Caco-2 (cell line): Measurements from ENCODE around the gene B3GNT9. TPM values are rescaled to one million over a fixed set of nuclear protein-coding genes. Genes with fewer than 3 reads are reported as not detected.
"Not testable (repeated sequence)": the region's sequence is repeated elsewhere in the genome, so short reads cannot be mapped to it uniquely, and the experiment has no call there.

ENCODE experiments used
- BruUV-seq: library from RNA; stranded (reverse); fragments of 400-500 nt; replicated peaks from 2 replicates; lab custom pipeline; 2021; lab: Mats Ljungman, UMichigan
- CTCF ChIA-PET: fragments of 300-600 bp; sonication (Branson Sonifier 250); formaldehyde crosslinking; loops from one replicate; lab custom pipeline; 2022; ENCODE audit warnings: antibody characterized with exemption; lab: Charles Lee
- POLR2A ChIA-PET: fragments of 300-600 bp; sonication (Branson Sonifier 250); formaldehyde crosslinking; loops from one replicate; lab custom pipeline; 2022; ENCODE audit warnings: antibody characterized with exemption; lab: Charles Lee
- DNase-seq, 2 experiments: peaks; one replicate each; pipeline versions ENCODE4 v3.0.0 to v3.0.0-alpha.2; 2020 to 2022
- H3K27me3 ChIP-seq: replicated peaks from 2 replicates; pipeline ENCODE4 v1.6.0; 2011; ENCODE audit warnings: low read length; ENCODE audit not compliant: control insufficient read depth, insufficient read depth
- H3K36me3 ChIP-seq: 2 replicates; pipeline ENCODE4 v1.5.1; 2011; ENCODE audit warnings: low read length; ENCODE audit not compliant: control insufficient read depth, insufficient read depth
- H3K4me1 ChIP-seq: fragments of 250-450 bp; sonication (Bioruptor Pico); 2 replicates; pipeline ENCODE4 v1.5.1; 2020; ENCODE audit warnings: mild to moderate bottlenecking
- H3K4me3 ChIP-seq: 2 replicates; pipeline ENCODE4 v1.5.1; 2011; ENCODE audit warnings: low read depth, mild to moderate bottlenecking, control low read depth, low read length
- H3K9me3 ChIP-seq: fragments of 250-450 bp; sonication (Bioruptor Pico); 2 replicates; pipeline ENCODE4 v1.5.1; 2020; ENCODE audit warnings: mild to moderate bottlenecking, moderate library complexity
- H3K27ac Mint-ChIP-seq: one replicate; pipeline ENCODE4 v1.8.0; 2022; ENCODE audit warnings: mixed read lengths; ENCODE audit not compliant: unreplicated experiment
- H3K27me3 Mint-ChIP-seq: one replicate; pipeline ENCODE4 v1.8.0; 2022; ENCODE audit warnings: mixed read lengths; ENCODE audit not compliant: insufficient read depth, unreplicated experiment
- H3K36me3 Mint-ChIP-seq: one replicate; pipeline ENCODE4 v1.8.0; 2022; ENCODE audit warnings: mild to moderate bottlenecking, mixed read lengths; ENCODE audit not compliant: insufficient read depth, unreplicated experiment
- H3K4me1 Mint-ChIP-seq: one replicate; pipeline ENCODE4 v1.8.0; 2022; ENCODE audit warnings: low read depth, mixed read lengths; ENCODE audit not compliant: unreplicated experiment
- H3K4me3 Mint-ChIP-seq: one replicate; pipeline ENCODE4 v1.8.0; 2022; ENCODE audit warnings: mild to moderate bottlenecking, moderate library complexity, mixed read lengths; ENCODE audit not compliant: unreplicated experiment
- H3K9me3 Mint-ChIP-seq: one replicate; pipeline ENCODE4 v1.8.0; 2022; ENCODE audit warnings: mixed read lengths; ENCODE audit not compliant: unreplicated experiment
- CTCF ChIP-seq, 2 experiments: fragments of 200-600 bp in 1 of 2; IDR thresholded peaks; 1 replicate in 1 of 2; 2 replicates in 1 of 2; pipeline versions ENCODE4 v1.5.1 to v1.8.0; 2011 to 2022; ENCODE audit warnings: antibody characterized with exemption in 1 of 2, control low read depth in 1 of 2, inconsistent platforms in 1 of 2, low read depth in 1 of 2, low read length in 1 of 2, mild to moderate bottlenecking in 1 of 2, moderate library complexity in 1 of 2; ENCODE audit not compliant: insufficient read depth in 1 of 2, severe bottlenecking in 1 of 2, unreplicated experiment in 1 of 2
- intact Hi-C: fragments of 100-400 bp; cut with micrococcal nuclease; formaldehyde crosslinking; loops from one replicate; pipeline ENCODE4 v1.10.0; 2022; ENCODE audit not compliant: unreplicated experiment
- total RNA-seq: library from RNA; stranded (reverse); gene quantifications from 2 replicates; pipeline ENCODE4 v1.2.3, GENCODE V29; 2022

B3GNT9 gene
- total RNA-seq, 1 experiment from 2014 or later: 11.6 TPM

GRCh38 chr16:67128417-67128816, 22.4 kb downstream of the B3GNT9 start:
- intact Hi-C loops: no loop called here
- Mint-ChIP-seq H3K27me3 (no peaks in the 10 kb centered on the region), H3K36me3 (peaks cover 63% of the 10 kb centered on the region), H3K27ac (no peak overlapping the region), H3K4me3 (no peak overlapping the region), H3K9me3 (no peaks in the 10 kb centered on the region), H3K4me1 (no peaks in the 10 kb centered on the region)
- no peaks in the 10 kb centered on the region for H3K9me3 ChIP-seq
- H3K27me3 ChIP-seq: no peaks in the 10 kb centered on the region
- H3K4me3 ChIP-seq: no peak overlapping the region
- TF ChIP-seq CTCF (IDR thresholded peaks at IDR 0.05; ENCODE audit: insufficient read depth in 1 of 2, low read depth in 1 of 2, low read length in 1 of 2, severe bottlenecking in 1 of 2, unreplicated experiment in 1 of 2): no peak
- no peak for DNase-seq
- no TSS peak for BruUV-seq
- CTCF ChIA-PET: no interaction called here
- H3K4me1 ChIP-seq: no peaks in the 10 kb centered on the region
- peaks cover 2% of the 10 kb centered on the region; the same call in 1 of the 2 replicates for H3K36me3 ChIP-seq
- POLR2A ChIA-PET: no interaction called here

GRCh38 chr16:67122799-67123198, 28.0 kb downstream of the B3GNT9 start:
- H3K4me1 ChIP-seq, intact Hi-C loops, H3K4me1 Mint-ChIP-seq, H3K27me3 Mint-ChIP-seq, H3K9me3 ChIP-seq, H3K27me3 ChIP-seq, H3K4me3 ChIP-seq, H3K36me3 ChIP-seq, BruUV-seq, CTCF ChIA-PET, POLR2A ChIA-PET, DNase-seq, H3K9me3 Mint-ChIP-seq, H3K27ac Mint-ChIP-seq, H3K4me3 Mint-ChIP-seq: not testable (repeated sequence)
- peaks cover 67% of the 10 kb centered on the region for H3K36me3 Mint-ChIP-seq

DNA sequence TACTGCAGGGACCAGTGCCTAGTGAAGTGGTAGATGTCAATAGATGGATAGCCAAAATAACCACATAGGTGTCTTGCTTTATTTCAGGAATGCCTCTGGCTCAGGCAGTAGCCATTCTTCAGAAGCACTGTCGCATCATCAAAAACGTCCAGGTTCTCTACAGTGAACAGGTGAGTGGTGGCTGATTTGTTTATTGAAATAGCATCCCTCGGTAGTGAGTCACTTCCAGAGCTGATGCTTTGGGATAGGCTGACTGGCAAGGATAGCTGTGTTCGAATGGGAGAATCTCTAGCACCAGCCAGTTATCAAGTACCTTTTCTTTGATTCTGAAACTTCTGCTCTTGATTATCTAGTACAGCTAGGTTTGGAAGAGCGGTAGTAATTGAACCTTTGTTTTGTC, 30.8 kb downstream of the B3GNT9 start:
- intact Hi-C loops: no loop called here
- H3K4me1 ChIP-seq: no peaks in the 10 kb centered on the region
- Mint-ChIP-seq H3K4me1 (peaks cover 8% of the 10 kb centered on the region), H3K9me3 (no peaks in the 10 kb centered on the region), H3K27ac (no peak overlapping the region), H3K4me3 (no peak overlapping the region), H3K27me3 (no peaks in the 10 kb centered on the region), H3K36me3 (peaks cover 56% of the 10 kb centered on the region)
- ChIA-PET CTCF (interaction anchor here (0.6 kb wide), 1 partner anchor 14 kb away, joined by 3 read pairs; no protein-coding TSS in a partner anchor), POLR2A (no interaction called here)
- H3K36me3 ChIP-seq: 0 out of 2 replicates have a peak, but pooled peaks cover 2% of the 10 kb centered on the region
- H3K27me3 ChIP-seq: no peaks in the 10 kb centered on the region
- H3K9me3 ChIP-seq: no peaks in the 10 kb centered on the region
- no peak for DNase-seq
- no peak overlapping the region for H3K4me3 ChIP-seq
- TF ChIP-seq CTCF (IDR thresholded peaks at IDR 0.05; ENCODE audit: insufficient read depth in 1 of 2, low read depth in 1 of 2, low read length in 1 of 2, severe bottlenecking in 1 of 2, unreplicated experiment in 1 of 2): no peak
- no TSS peak for BruUV-seq
